Measurements from ENCODE around the gene CPA1. TPM values are rescaled to one million over a fixed set of nuclear protein-coding genes. Genes with fewer than 3 reads are reported as not detected.

Gene CPA1
- total and polyA plus RNA-seq, 8 donors, result 12,124 to 50,686 (median 30,306) TPM

GRCh38 chr7:130398526-130399090 lies 18.3 kb downstream of the CPA1 start:
- ATAC-seq (no peak), FAIRE-seq (no peak)
- WGBS, 2 donors, result 86 to 90% methylated on average over 8 of the region's 8 CpGs

GRCh38 chr7:130400120-130400572 lies 19.9 kb downstream of the CPA1 start:
- no peak for TF ChIP-seq CTCF (IDR thresholded peaks at IDR 0.05)

More at GRCh38 chr7:130398526-130399090, 18.3 kb downstream of the CPA1 start:
- H3K4me3 ChIP-seq, result no peak overlapping the region
- no peak for DNase-seq
- no peaks in the 10 kb centered on the region for H3K27me3 ChIP-seq
- intact Hi-C loops (cut with DNase I), result no loop called here
- no peak for TF ChIP-seq CTCF (IDR thresholded peaks at IDR 0.05)
- H3K4me1 ChIP-seq, result no peaks in the 10 kb centered on the region
- H3K36me3 ChIP-seq, result no peaks in the 10 kb centered on the region
- H3K9me3 ChIP-seq, result no peaks in the 10 kb centered on the region
- H3K27ac ChIP-seq, result no peak overlapping the region

GRCh38 chr7:130401101-130401500 lies 20.8 kb downstream of the CPA1 start:
- WGBS, 2 donors, result 92 to 98% methylated on average over 1 of the region's 1 CpG
- intact Hi-C loops (cut with DNase I), result no loop called here
- ATAC-seq, result no peak
- no peak for DNase-seq
- TF ChIP-seq CTCF (IDR thresholded peaks at IDR 0.05), result no peak
- H3K4me1 ChIP-seq, result no peaks in the 10 kb centered on the region
- FAIRE-seq, result no peak
- no peak overlapping the region for H3K27ac ChIP-seq
- no peaks in the 10 kb centered on the region for H3K9me3 ChIP-seq
- H3K4me3 ChIP-seq, result no peak overlapping the region
- no peaks in the 10 kb centered on the region for H3K36me3 ChIP-seq
- H3K27me3 ChIP-seq, result no peaks in the 10 kb centered on the region

More at GRCh38 chr7:130400120-130400572, 19.9 kb downstream of the CPA1 start:
- DNase-seq, result no peak
- H3K27me3 ChIP-seq, result no peaks in the 10 kb centered on the region
- 87 to 94% methylated on average over 4 of the region's 4 CpGs for WGBS, 2 donors
- no peak for FAIRE-seq
- no peaks in the 10 kb centered on the region for H3K36me3 ChIP-seq
- no peaks in the 10 kb centered on the region for H3K9me3 ChIP-seq
- H3K27ac ChIP-seq, result peak overlapping the region in 1 of 4 donors; percentile 2
- H3K4me1 ChIP-seq, result no peaks in the 10 kb centered on the region
- intact Hi-C loops (cut with DNase I), result no loop called here
- ATAC-seq, result peak in 2 of 4 donors; percentile 8 to 40
- H3K4me3 ChIP-seq, result no peak overlapping the region

- Histone ChIP-seq H3K9me3 (no peaks in the 10 kb centered on the region), H3K4me1 (no peaks in the 10 kb centered on the region), H3K36me3 (no peaks in the 10 kb centered on the region), H3K27ac (no peak overlapping the region), H3K27me3 (no peaks in the 10 kb centered on the region), H3K4me3 (no peak overlapping the region)
- WGBS, 2 donors, result 87 to 97% methylated on average over 3 of the region's 3 CpGs
- no peak for FAIRE-seq
- no peak for ATAC-seq
- intact Hi-C loops (cut with DNase I), result no loop called here
- no peak for DNase-seq
- TF ChIP-seq CTCF (IDR thresholded peaks at IDR 0.05), result no peak
Observed at GRCh38 chr7:130401578-130401977, 21.3 kb downstream of the CPA1 start.

- no peak for FAIRE-seq
- WGBS, 2 donors, result 84% methylated on average over 2 of the region's 2 CpGs
Observed at GRCh38 chr7:130405003-130405402, 24.7 kb downstream of the CPA1 start.

More at GRCh38 chr7:130405003-130405402, 24.7 kb downstream of the CPA1 start:
- DNase-seq, result no peak
- intact Hi-C loops (cut with DNase I), result no loop called here
- Histone ChIP-seq H3K36me3 (no peaks in the 10 kb centered on the region), H3K27me3 (no peaks in the 10 kb centered on the region), H3K4me3 (no peak overlapping the region), H3K9me3 (no peaks in the 10 kb centered on the region), H3K4me1 (peaks cover 0 to 4% (median 0%) of the 10 kb centered on the region in 3 donors), H3K27ac (no peak overlapping the region)
- ATAC-seq, result no peak
- TF ChIP-seq CTCF (IDR thresholded peaks at IDR 0.05), result no peak

Data from pancreas (tissue), 10 donors.